HepG2 (cell line): ENCODE data around the gene PKNOX2.

Experiments
- ATF6 ChIP-seq: sonication (generic); formaldehyde crosslinking; conservative IDR thresholded peaks from 2 replicates; pipeline ENCODE4 v1.4.0; 2020; ENCODE audit warnings: missing genetic modification reagents
- ONECUT2 ChIP-seq: sonication (generic); formaldehyde crosslinking; IDR thresholded peaks from 2 replicates; pipeline ENCODE4 v1.4.0; 2020; ENCODE audit warnings: missing genetic modification reagents
- POLR2A ChIP-seq, 2 experiments: IDR thresholded peaks; 2 replicates each; pipeline ENCODE4 v1.6.1; 2011; ENCODE audit warnings: low read depth in 2 of 2, low read length in 2 of 2, mild to moderate bottlenecking in 1 of 2, moderate library complexity in 1 of 2; ENCODE audit not compliant: insufficient read depth in 1 of 2
- RAD21 ChIP-seq: fragments of 450-650 bp; formaldehyde crosslinking; IDR thresholded peaks from 2 replicates; pipeline ENCODE4 v1.5.0; 2020; ENCODE audit warnings: mild to moderate bottlenecking
- SIN3B ChIP-seq: fragments of 150-350 bp; IDR thresholded peaks from 2 replicates; pipeline ENCODE4 v1.6.1; 2014; ENCODE audit warnings: low read length
- SNAI1 ChIP-seq: sonication (generic); formaldehyde crosslinking; IDR thresholded peaks from 2 replicates; pipeline ENCODE4 v1.5.0; 2020; ENCODE audit warnings: mild to moderate bottlenecking, missing genetic modification reagents, borderline replicate concordance
- ZNF614 ChIP-seq: IDR thresholded peaks from 2 replicates; pipeline ENCODE4 v1.6.1; 2018; ENCODE audit warnings: missing biosample characterization, missing genetic modification reagents, inconsistent platforms, borderline replicate concordance

- TF ChIP-seq POLR2A (IDR thresholded peaks at IDR 0.05; ENCODE audit: insufficient read depth in 1 of 2, low read depth in 2 of 2, low read length in 2 of 2) (no peak), ATF6 (CRISPR knock-in tag) (no peak), SNAI1 (CRISPR knock-in tag) (no peak), RAD21 (no peak), ZNF614 (CRISPR knock-in tag) (no peak), SIN3B (no peak), ONECUT2 (CRISPR knock-in tag) (no peak)
These were observed 218.3 kb downstream of the PKNOX2 start for GRCh38 chr11:125382822-125383221.
